ENCODE results near the gene SLC6A12.
"Not testable (repeated sequence)": the region's sequence is repeated elsewhere in the genome, so short reads cannot be mapped to it uniquely, and the experiment has no call there.

The SLC6A12 gene

GRCh38 chr12:218728-219590, 5.0 kb upstream of the SLC6A12 start:
- no peak for DNase-seq (ENCODE audit: low read depth)
- no peak for TF ChIP-seq CTCF (IDR thresholded peaks at IDR 0.05; ENCODE audit: insufficient read depth, low read depth, low read length, missing control alignments)
- no peak overlapping the region for H3K4me3 ChIP-seq (ENCODE audit: low read depth, low read length)

- H3K4me3 ChIP-seq (ENCODE audit: low read depth, low read length) = no peak overlapping the region
- DNase-seq (ENCODE audit: low read depth) = no peak
- no peak for TF ChIP-seq CTCF (IDR thresholded peaks at IDR 0.05; ENCODE audit: insufficient read depth, low read depth, low read length, missing control alignments)
Measured at GRCh38 chr12:218221-218620, 4.3 kb upstream of the SLC6A12 start.

DNA sequence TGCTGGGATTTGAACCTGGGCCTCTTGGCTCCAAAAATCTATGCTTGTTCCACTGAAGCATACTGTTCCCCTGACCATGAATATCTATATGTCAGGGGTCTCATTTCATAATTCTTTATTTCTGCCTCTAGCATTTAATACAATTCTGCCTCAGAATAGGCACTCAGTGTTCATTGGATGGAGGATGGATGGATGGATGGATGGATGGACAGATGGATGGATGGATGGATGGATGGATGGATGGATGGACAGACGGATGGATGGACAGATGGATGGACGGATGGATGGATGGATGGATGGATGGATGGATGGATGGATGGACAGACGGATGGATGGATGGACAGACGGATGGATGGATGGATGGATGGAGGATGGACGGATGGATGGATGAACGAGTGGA, 3.1 kb upstream of the SLC6A12 start:
- DNase-seq (ENCODE audit: low read depth); H3K4me3 ChIP-seq (ENCODE audit: low read depth, low read length): not testable (repeated sequence)

GRCh38 chr12:215116-215515, 1.2 kb upstream of the SLC6A12 start:
- DNase-seq (ENCODE audit: low read depth) = no peak
- no peak overlapping the region for H3K4me3 ChIP-seq (ENCODE audit: low read depth, low read length)
- no peak for TF ChIP-seq CTCF (IDR thresholded peaks at IDR 0.05; ENCODE audit: insufficient read depth, low read depth, low read length, missing control alignments)

DNA sequence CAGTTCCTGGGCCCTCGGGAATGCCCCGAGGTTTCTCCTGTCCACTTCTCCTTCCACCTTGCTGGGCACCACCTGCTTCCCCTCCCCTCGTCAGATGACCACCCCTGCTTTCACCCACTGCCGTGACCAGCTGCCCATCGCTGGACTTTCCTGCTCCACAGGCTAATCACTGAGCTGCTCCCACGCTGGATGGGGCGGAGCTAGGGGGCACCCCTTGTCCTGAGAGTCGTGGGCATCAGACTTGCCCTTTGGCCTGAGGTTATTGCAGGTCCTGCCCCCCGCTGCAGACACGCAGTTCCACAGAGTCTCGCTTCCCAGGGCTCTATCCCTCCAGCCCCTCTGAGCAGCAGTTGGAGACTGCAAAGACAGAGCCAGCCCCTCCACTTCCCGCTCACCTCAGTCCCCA, 427 bp downstream of the SLC6A12 start:
- no peak for TF ChIP-seq CTCF (IDR thresholded peaks at IDR 0.05; ENCODE audit: insufficient read depth, low read depth, low read length, missing control alignments)
- no peak overlapping the region for H3K4me3 ChIP-seq (ENCODE audit: low read depth, low read length)

GRCh38 chr12:212715-213526, 1.0 kb downstream of the SLC6A12 start:
- peak; percentile 8 for DNase-seq (ENCODE audit: low read depth)
- TF ChIP-seq CTCF (IDR thresholded peaks at IDR 0.05; ENCODE audit: insufficient read depth, low read depth, low read length, missing control alignments) = no peak
- H3K4me3 ChIP-seq (ENCODE audit: low read depth, low read length) = no peak overlapping the region

More for the DNA sequence above, 427 bp downstream of the SLC6A12 start:
- DNase-seq (ENCODE audit: low read depth) = no peak

DNA sequence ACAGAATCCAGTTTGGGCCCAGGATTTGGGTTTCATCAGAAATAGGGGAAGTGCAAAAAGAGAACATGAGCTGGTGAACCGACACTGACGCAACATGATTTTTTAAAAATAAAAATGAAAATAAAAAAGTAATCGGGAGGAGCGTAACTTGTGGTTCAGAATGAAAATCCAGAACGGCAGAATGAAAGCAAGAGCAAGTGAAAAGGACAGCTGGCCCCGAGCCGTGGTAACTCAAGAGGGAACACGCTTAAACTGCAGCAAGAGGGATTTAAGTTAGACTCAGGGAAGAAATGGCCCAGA, 1.6 kb downstream of the SLC6A12 start:
- no peak for TF ChIP-seq CTCF (IDR thresholded peaks at IDR 0.05; ENCODE audit: insufficient read depth, low read depth, low read length, missing control alignments)
- DNase-seq (ENCODE audit: low read depth) = peak; percentile 78
- no peak overlapping the region for H3K4me3 ChIP-seq (ENCODE audit: low read depth, low read length)
